Heart right ventricle (tissue), 16 donors: ENCODE data around the gene RBMS2. TPM values are rescaled to one million over a fixed set of nuclear protein-coding genes. Genes with fewer than 3 reads are reported as not detected.

Source experiments
- ATAC-seq, 8 donors: fragments of 200-7000 bp; cut with Tn5 transposase; one replicate each; pipeline ENCODE4 v1.9.1; 2020; ENCODE audit warnings: mild to moderate bottlenecking in 8 of 8, moderate library complexity in 8 of 8, moderate number of reproducible peaks in 1 of 8
- DNase-seq, 2 donors: peaks; one replicate each; pipeline ENCODE4 v3.0.0-alpha.2; 2020
- H3K27ac ChIP-seq, 10 donors: fragments of 200-600 bp; sonication (generic) in 2 of 10; one replicate each; pipeline versions ENCODE4 v1.5.0 to v1.8.0; 2020 to 2022; ENCODE audit warnings: mild to moderate bottlenecking in 3 of 10
- H3K27me3 ChIP-seq, 7 donors: fragments of 200-600 bp; one replicate each; pipeline ENCODE4 v1.8.0; 2021 to 2022; ENCODE audit warnings: mild to moderate bottlenecking in 2 of 7
- H3K36me3 ChIP-seq, 9 donors: fragments of 200-600 bp; sonication (generic) in 1 of 9; one replicate each; pipeline versions ENCODE4 v1.5.0 to v1.8.0; 2020 to 2022; ENCODE audit warnings: mild to moderate bottlenecking in 2 of 9
- H3K4me1 ChIP-seq, 9 donors: fragments of 200-600 bp; sonication (generic) in 1 of 9; one replicate each; pipeline versions ENCODE4 v1.5.0 to v1.8.0; 2020 to 2022; ENCODE audit warnings: mild to moderate bottlenecking in 4 of 9
- H3K4me3 ChIP-seq, 10 donors: fragments of 200-600 bp; sonication (generic) in 2 of 10; one replicate each; pipeline versions ENCODE4 v1.5.0 to v1.8.0; 2020 to 2022; ENCODE audit warnings: mild to moderate bottlenecking in 7 of 10, moderate library complexity in 2 of 10
- H3K9me3 ChIP-seq, 11 donors: fragments of 200-600 bp in 10 of 11; sonication (generic) in 2 of 11; one replicate each; pipeline versions ENCODE4 v1.5.0 to v1.8.0; 2013 to 2022; ENCODE audit warnings: mild to moderate bottlenecking in 2 of 11, control low read depth in 1 of 11, moderate library complexity in 1 of 11
- CTCF ChIP-seq, 9 donors: fragments of 200-600 bp; sonication (generic) in 2 of 9; IDR thresholded peaks; one replicate each; pipeline versions ENCODE4 v1.5.0 to v1.8.0; 2021 to 2022; ENCODE audit warnings: antibody characterized with exemption in 9 of 9, mild to moderate bottlenecking in 5 of 9, moderate library complexity in 1 of 9
- WGBS, 2 donors: extraction: QIAGEN DNeasy Blood & Tissue Kit; methylation state at CpG; one replicate each; pipeline ENCODE4 v1.1.7; 2013; ENCODE audit warnings: inconsistent platforms in 1 of 2; 5-methylcytosine and 5-hydroxymethylcytosine counted together
- intact Hi-C, 10 donors: fragments of 100-400 bp; cut with DNase I; formaldehyde crosslinking; loops; one replicate each; pipeline versions ENCODE4 v1.11.1 to v1.14.2; 2022
- polyA plus RNA-seq, 2 donors: library from polyadenylated mRNA; stranded (reverse); fragments of 200-250 nt; gene quantifications; one replicate each; pipeline ENCODE4 v1.2.3, GENCODE V29; 2013
- total RNA-seq, 10 donors: library from RNA; stranded (reverse); fragmentation: NEBNext Ultra II Directional in 3 of 10; extraction: Animal tissue kit (Norgen Biotek cat#: 25700) in 3 of 10; gene quantifications; one replicate each; pipeline versions ENCODE4 v1.2.1 to v1.2.4, GENCODE V29; 2021 to 2023
- donor health status: Arrhythmogenic right ventricular cardiomyopathy.
- donor health status: ischemic (EF 13 %, LVEDD 7.1; RV severe dilation, severe dysfunction).
- donor health status: healthy with polysubstance abuse.
- donor health status: DM: no; HTN: yes; CAD: no.
- donor health status: DM: no; HTN: no; CAD: no.
- donor health status: ischemic (EF 25% LVEDD 6.9; RV normal size, moderate dysfunction).
- donor health status: ischemic (EF 25% LVEDD 5.7; RV mildly dilated, moderate dysfunction).
- donor health status: healthy.
- donor health status: DM: yes; HTN: yes; CAD: no.
- donor health status: Ischemic cardiomyopathy.
- donor health status: ischemic (EF 35%, LVEDD 5.7; RV mildly dilated, moderate dysfunction).
- donor health status: nonischemic (EF 11% LVEDD 7.7; RV severe dilation, severe dysfunction).
- donor health status: DM: yes; HTN: yes; CAD: no.
- donor health status: PGD.
- donor health status: ischemic (EF 29% LVEDD 5.4; RV normal size, mild dysfunction).
- donor health status: nonischemic (EF 23%, LVEDD 6.1; RV moderate dilation, normal function).

RBMS2 gene
- total and polyA plus RNA-seq, 12 donors: 6.4 to 39.6 (median 31.2) TPM

GRCh38 chr12:56634242-56634836 lies 112.7 kb downstream of the RBMS2 start:
- ATAC-seq: no peak
- Histone ChIP-seq H3K27ac (peak overlapping the region; percentile 81 to 97 (median 94)), H3K9me3 (no peaks in the 10 kb centered on the region), H3K4me3 (peak overlapping the region; percentile 54 to 94 (median 74)), H3K27me3 (no peaks in the 10 kb centered on the region), H3K4me1 (peaks cover 21 to 84% (median 63%) of the 10 kb centered on the region in 9 donors), H3K36me3 (peaks cover 0 to 24% (median 21%) of the 10 kb centered on the region in 9 donors)
- 1 to 2% methylated on average over 27 of the region's 27 CpGs for WGBS, 2 donors
- DNase-seq: peak in 1 of 2 donors; percentile 42
- TF ChIP-seq CTCF (IDR thresholded peaks at IDR 0.05): no peak
- intact Hi-C loops: loop anchor here in 7 of 10 donors (5.0 to 10.0 kb wide), 8 partner anchors 57 to 510 kb away; partner anchors contain the start of genes RBMS2 (in 2 of the 7), ESYT1 (in 1 of the 7), NAB2 (in 1 of the 7) and NACA (in 1 of the 7)

DNA sequence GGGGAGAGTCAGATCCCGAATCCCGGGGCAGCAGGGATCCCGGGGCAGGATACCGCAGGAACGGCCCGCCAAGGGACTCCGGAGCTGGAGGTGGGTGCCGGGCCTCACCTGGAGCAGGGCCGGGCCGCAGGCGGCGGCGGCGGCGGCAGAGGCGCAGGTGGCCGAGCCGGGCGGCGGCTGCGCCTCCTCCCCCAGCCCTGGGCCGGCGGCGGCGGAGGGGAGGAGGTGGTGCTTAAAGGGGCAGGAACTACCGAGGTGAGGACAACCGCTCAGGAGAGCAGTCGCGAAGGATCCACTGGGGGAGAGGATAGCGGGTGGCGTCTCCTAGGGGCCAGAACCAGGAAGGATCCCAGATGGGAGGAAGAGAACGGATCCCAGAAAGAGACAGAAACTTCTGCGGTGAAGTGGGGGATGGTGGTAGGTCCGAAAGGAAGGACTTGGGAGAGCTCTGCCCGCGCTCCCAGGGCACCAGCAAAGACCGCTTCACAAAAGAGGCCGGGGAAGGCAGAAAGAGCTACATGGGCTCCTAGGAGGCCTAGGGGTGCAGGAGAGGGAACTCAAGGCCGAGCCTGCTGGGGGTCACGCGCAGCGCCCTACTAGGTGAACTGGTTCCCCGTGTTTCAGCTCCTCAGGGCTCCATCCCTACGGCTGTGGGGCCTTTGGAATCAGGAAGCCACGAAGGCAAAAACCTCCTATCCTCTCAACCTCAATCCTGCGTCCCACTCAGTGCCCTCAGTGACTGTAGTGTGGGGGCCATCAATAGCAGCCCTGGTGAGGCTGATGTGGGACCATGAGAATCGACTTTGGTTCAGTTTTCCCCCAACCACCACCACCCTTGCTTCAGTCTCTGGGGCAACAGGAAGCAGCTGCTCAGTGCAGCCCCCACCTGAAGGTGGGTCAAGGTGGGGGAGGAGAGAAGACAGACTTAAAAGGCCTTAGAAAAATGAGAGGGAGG lies 113.5 kb downstream of the RBMS2 start:
- Histone ChIP-seq H3K4me3 (peak overlapping the region; percentile 54 to 94 (median 74)), H3K27me3 (no peaks in the 10 kb centered on the region), H3K27ac (peak overlapping the region; percentile 81 to 97 (median 94)), H3K36me3 (peaks cover 0 to 32% (median 29%) of the 10 kb centered on the region in 9 donors), H3K9me3 (no peaks in the 10 kb centered on the region), H3K4me1 (peaks cover 21 to 92% (median 70%) of the 10 kb centered on the region in 9 donors)
- ATAC-seq: peak; percentile 15 to 38 (median 30)
- intact Hi-C loops: loop anchor here in 7 of 10 donors (5.0 to 10.0 kb wide), 10 partner anchors 43 to 510 kb away; partner anchors contain the start of genes NACA (in 2 of the 7), RBMS2 (in 2 of the 7), ESYT1 (in 1 of the 7) and NAB2 (in 1 of the 7)
- 1% methylated on average over 47 of the region's 47 CpGs for WGBS, 2 donors
- peak; percentile 9 to 60 (median 42) for TF ChIP-seq CTCF (IDR thresholded peaks at IDR 0.05)
- DNase-seq: peak; percentile 75 to 78

GRCh38 chr12:56635806-56636674 lies 114.4 kb downstream of the RBMS2 start:
- peaks cover 16 to 93% (median 66%) of the 10 kb centered on the region in 9 donors for H3K4me1 ChIP-seq
- DNase-seq (peak; percentile 87 to 95), ATAC-seq (peak; percentile 78 to 91 (median 86))
- peaks cover 0 to 41% (median 38%) of the 10 kb centered on the region in 9 donors for H3K36me3 ChIP-seq
- no peaks in the 10 kb centered on the region for H3K9me3 ChIP-seq
- TF ChIP-seq CTCF (IDR thresholded peaks at IDR 0.05): no peak
- peak overlapping the region; percentile 81 to 97 (median 94) for H3K27ac ChIP-seq
- intact Hi-C loops: loop anchor here in 5 of 10 donors (1.0 to 10.0 kb wide), 8 partner anchors 44 to 511 kb away; partner anchors contain the start of genes NACA (in 2 of the 5) and ESYT1 (in 1 of the 5)
- H3K4me3 ChIP-seq: peak overlapping the region; percentile 54 to 94 (median 74)
- 2% methylated on average over 20 of the region's 20 CpGs for WGBS, 2 donors
- H3K27me3 ChIP-seq: no peaks in the 10 kb centered on the region
